Ramos (cell line): Measurements from ENCODE around the gene RGS6.
"Not testable (repeated sequence)": the region's sequence is repeated elsewhere in the genome, so short reads cannot be mapped to it uniquely, and the experiment has no call there.

Experiments
- in situ Hi-C: fragments of 300-500 bp; cut with MboI; formaldehyde crosslinking; loops from one replicate; pipeline ENCODE4 v1.14.3; 2022; ENCODE audit warnings: low sequenced_read_pairs; ENCODE audit not compliant: unreplicated experiment

Gene RGS6

DNA sequence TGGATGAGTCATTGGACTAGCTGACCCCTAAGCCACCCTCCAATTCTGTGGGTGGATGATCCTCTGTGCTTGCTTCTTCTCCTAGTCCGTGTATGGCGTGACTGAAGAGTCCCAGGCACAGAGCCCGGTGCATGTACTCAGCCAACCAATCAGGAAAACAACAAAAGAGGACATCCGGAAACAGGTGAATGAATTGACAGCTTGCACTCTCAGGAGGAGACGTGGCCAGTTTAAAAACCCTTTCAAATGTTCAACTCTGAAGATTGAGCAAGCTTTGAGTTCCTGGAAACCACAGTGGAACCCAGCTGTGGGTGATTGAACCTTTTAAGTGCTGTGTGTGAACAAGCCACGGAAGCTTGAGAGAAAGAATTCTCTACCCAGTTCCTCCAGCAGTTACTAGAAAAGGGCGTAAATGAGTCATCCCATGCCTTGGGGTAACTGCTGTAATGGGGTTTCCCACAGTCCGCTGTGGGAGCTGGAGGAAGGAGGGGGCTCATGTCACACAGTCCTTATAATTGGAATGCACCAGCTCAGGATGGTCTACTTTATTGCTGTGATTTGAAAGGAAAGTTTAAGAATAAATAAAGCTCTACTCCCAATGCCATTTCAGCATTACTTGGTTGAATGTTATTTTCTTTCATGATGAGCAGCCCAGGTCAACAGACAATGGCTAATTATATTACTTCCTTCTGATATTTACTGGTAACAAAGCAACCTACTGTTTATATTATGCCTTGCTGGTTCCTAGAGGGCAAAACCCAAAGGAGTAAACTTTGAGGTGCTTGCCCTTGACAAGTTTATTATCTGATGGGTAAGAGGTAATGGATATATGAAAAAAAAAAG is 544.6 kb downstream of the RGS6 start:
- in situ Hi-C loops: no loop called here

DNA sequence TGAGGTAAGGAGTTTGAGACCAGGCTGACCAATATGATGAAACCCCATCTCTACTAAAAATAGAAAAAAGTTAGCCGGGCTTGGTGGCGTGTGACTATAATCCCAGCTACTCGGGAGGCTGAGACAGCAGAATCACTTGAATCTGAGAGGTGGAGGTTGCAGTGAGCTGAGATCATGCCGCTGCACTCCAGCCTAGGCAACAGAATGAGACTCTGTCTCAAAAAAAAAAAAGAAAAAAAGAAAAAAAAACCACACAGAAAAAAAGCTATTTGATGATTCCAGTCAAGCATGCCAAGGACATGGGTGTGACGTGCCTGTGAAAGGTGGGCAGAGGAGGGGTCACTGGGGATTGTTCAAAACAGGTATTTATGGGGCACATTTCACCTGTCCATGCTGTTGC is 545.3 kb downstream of the RGS6 start:
- in situ Hi-C loops: not testable (repeated sequence)

DNA sequence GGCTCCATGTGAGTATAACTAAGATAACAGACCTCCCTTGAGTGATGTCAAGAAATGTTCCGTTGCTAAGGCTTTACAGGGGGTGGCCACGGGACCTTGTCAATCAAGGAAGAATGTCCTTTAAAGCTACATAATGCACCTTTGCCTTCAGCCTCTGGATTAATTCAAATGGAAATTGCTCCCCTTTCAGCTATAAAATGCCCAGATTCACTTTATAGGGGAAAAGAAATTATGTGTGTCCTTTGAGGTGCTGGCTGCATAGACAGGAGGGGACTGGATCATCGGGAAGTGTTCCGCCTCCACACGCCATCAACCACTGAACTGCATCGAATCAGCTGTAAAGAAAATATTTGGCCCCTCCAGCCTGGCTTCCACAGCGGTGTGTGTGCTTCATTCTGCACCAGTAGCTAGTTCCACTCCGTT is 546.3 kb downstream of the RGS6 start:
- in situ Hi-C loops: no loop called here

DNA sequence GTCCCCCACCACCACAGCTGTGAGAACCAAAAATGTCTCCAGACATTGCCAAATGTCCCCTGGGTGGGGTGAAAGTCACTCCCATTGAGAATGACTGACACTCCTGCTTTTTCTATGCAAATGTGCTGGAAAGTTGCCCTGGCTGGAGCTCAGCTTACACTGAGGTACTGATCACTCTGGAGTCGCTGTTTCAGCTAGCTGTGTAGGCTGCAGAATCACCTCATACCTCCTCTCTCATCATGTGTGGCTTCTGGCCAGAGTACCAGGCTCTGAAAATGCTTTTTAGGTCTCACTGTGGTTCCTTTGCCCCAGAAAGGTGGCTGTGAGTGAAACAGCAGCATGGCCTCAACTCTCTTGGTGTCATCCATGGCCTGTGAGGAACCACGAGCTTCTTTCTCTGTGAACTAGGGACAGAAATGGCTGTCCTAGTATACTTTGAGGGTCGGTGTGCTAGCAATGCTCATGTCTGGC is 547.3 kb downstream of the RGS6 start:
- in situ Hi-C loops: no loop called here

DNA sequence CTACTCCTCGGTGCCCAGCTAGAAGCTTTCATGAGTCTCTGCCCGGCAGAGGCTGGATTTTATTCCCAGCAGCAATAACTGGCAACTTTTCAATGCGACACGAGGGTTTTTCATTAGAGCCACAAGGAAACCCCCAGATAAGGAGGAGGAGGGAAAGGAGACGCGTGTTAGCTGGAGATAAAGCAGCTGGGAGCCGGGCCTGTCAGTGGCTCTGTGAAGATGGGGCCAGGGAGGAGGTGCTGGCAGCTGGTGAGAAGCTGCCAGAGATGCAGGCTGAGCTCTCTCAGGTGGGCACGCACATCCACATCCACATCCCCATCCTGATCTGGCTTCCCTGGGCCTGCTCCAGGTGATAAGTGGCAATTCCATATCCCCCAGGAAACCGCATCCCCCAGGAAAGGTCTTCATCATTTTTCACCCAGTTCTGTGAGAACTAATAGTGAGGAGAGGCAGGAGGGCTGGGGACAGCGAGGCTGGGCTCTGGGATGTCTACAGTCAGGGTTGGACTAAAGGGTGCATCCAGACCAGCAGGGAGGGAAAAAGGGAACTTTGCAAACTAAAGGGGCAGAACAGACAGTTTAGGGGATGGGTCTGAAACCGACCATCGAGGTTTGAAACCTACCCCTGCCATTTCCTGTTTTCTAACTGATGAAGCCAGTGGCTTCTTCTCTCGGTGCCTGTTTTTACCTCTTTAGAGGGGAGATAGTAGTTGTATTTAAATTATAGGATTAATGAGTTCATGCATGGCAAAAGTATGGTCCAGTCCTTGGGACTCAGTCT is 548.4 kb downstream of the RGS6 start:
- in situ Hi-C loops: no loop called here

DNA sequence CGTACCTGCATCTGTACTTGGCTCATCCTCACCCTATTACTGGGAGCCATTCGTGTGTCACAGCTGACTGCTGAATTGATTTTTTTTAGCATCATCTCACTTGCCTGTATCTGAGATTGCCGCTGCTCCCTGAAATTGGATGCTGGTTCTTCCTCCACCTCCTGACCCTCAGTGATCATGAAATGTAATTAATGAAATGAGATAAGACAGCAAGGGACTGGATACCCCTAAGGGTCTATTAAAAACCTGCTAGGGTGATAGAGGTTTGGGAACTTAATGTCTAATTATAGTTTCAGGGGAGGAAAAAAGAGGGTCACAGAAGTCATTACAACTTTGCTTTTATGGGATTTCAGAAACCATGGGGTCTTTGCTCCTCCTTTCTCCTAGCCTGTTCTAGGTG is 551.1 kb downstream of the RGS6 start:
- in situ Hi-C loops: no loop called here

DNA sequence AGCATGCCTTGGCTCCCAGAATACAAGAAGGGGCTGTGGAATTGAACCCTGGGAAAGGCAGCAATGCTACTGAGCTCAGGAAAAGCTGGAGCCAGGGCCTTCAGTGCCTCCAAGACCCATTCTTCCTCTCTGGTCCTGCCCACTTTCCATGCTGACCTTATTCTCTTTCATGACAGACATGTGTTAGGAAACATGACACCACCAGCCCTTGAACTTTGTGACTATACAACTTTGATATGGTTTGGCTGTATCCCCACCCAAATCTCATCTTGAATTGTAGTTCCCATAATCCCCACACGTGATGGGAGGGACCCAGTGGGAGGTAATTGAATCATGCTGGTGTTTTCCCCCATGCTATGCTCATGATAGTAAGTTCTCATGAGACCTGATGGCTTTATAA is 553.5 kb downstream of the RGS6 start:
- in situ Hi-C loops: no loop called here

DNA sequence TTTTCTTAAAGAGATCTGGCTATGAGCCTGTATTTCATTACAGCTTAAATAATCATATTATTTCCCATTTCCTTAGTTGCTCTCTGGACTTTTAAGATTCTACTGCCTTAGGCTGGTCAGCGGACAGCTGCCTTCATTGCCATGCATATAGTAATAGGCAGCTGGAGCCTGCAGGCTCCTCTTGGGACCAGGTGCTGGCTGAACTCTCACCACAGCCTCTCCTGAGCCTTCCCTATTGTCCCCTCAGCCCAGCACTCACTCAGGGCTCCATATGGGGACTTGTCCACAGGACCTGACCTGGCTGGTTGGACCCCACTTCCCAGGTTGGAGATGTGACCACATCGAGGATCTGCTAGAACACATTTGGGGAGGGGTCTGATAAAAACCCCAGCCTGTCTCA is 556.3 kb downstream of the RGS6 start:
- in situ Hi-C loops: no loop called here

DNA sequence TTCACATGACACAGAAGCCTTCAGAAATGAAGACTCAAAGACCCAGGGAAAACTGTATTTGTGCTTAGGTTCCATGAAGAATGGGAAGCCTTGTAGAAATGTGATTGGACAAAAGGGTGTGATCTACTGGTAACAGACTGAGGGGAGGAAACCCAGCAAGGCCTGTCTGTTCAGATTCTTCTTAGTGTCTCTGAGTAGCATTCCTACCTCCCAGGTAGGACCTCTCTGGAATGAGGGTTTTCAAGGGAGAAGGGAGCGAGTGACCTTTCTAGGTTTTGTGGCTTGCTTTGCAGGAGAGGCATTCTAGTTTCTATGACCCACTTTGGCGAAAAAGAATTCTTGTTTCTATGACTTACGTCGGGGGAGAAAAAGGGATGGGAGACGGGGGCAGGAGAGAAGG is 560.0 kb downstream of the RGS6 start:
- in situ Hi-C loops: no loop called here

DNA sequence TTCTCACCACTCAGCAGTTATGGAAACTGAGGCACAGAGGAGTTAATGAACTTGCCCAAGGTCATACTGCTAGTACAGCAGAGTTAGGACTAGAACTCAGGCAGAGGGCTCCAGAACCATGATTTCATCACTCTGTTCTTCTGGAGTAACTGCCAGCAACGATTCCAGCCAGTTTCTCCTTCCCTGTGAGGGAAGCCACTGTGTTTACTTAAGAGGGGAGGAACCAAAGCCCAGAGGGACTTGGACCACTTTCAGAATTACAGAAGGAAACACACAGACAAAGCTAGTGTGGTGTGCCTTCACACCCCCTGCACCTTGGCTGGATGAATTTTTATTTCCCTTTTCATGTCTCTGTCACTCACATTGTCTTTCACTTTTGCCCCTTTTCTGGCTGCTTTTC is 563.4 kb downstream of the RGS6 start:
- in situ Hi-C loops: no loop called here

DNA sequence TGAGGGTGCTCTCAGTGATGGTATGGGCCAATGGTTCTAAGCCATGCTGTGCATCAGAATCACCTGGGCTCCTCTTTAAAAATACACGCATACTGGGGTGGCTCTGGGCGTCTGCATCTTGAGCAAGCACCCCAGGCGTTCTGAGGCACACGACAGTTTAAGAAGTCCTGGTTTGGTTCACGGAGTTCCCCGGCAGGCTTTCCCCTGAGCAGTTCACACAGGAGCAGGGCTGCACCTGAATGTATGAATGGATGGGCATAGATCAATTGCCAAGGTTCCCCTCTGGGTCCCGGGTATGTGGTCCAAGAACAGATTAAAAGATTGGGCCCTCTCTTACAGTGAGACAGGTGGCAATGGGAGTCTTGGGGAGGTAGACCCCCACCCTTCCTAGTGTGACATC is 566.4 kb downstream of the RGS6 start:
- in situ Hi-C loops: no loop called here

DNA sequence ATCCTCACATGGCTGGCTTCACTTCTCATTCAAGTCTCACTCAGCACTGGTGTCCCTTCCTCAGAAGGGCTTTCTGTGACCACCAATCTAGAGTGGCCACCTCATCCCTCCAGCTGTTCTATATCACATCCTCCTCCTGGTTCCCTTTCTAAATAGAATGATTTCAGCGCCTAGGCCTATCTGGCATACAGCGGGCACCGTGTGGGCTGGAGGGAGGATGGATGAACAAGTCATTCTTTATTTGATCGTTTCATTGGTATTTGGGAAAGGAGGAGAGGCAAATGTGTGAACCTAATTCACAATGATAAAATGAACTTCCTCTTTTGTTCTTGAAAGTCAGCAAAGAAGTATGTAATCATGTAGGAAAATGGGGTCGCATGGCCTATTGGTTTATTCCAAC is 567.5 kb downstream of the RGS6 start:
- in situ Hi-C loops: loop anchor here (25.0 kb wide), 1 partner anchor 988 kb away; the partner anchor contains the start of gene RIOX1

DNA sequence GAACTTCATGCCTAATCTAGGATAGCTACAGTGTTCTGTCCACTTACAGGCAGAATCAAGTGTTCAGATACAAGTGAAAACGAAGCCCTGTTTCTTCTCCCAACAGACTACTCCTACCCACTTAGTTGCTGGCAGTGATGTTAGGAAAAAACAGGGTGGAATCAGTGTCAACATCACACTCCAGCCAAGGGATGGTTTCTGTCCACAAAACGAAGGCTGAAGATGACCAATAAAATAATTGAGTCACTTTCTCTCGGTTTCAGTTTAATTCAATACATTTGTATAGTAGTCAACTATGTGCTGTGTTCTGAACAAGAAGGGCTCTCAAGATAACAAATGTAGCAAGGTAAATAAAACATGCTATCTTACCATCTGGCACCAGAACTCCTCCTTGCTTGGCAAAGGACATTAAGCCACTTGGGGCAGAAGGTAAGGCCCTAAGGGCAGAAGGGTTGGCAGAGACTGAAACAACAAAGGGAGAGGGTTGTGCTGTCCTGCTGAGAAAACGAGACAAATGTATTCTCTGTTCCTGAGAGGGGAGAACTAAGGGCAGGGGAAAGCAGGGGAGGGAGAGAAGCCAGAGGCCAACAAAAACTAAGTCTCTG is 568.1 kb downstream of the RGS6 start:
- in situ Hi-C loops: loop anchor here (25.0 kb wide), 1 partner anchor 987 kb away; the partner anchor contains the start of gene RIOX1

DNA sequence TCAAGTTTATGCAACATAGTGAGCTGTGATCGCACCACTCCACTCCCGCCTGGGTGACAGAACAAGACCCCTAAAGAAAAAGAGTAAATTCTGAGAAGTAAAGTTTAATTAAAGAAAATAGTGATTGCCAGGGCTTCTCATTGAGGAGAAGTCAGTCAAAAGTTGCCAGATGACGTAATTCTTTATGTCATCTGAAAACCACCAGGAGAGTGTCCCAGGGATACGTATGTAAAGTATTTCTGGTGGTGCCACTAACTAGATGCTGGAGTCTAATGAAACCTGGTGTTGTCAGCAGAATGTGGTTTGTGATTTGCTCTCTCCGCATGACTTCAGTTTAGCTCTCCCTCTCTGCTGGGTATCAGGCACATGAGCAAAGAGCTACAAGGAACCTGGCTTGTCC is 569.2 kb downstream of the RGS6 start:
- in situ Hi-C loops: loop anchor here (25.0 kb wide), 1 partner anchor 986 kb away; the partner anchor contains the start of gene RIOX1

DNA sequence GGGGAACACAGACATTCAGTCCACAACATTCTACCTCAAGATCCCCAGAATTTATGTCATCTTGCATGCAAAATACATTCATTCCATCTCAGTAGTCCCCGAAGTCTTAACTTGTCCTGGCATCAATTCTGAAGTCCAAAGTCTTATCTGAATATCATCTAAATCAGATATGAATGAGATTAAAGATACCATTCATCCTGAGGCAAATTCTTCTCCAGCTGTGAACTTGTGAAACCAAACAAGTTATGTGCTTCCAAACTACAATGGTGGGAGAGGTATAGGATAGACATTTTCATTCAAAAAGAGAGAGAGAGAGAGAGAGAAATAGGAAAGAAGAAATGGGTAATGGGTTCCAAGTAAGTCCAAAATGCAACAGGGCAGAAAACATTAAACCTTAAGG is 571.0 kb downstream of the RGS6 start:
- in situ Hi-C loops: loop anchor here (25.0 kb wide), 1 partner anchor 984 kb away; the partner anchor contains the start of gene RIOX1

DNA sequence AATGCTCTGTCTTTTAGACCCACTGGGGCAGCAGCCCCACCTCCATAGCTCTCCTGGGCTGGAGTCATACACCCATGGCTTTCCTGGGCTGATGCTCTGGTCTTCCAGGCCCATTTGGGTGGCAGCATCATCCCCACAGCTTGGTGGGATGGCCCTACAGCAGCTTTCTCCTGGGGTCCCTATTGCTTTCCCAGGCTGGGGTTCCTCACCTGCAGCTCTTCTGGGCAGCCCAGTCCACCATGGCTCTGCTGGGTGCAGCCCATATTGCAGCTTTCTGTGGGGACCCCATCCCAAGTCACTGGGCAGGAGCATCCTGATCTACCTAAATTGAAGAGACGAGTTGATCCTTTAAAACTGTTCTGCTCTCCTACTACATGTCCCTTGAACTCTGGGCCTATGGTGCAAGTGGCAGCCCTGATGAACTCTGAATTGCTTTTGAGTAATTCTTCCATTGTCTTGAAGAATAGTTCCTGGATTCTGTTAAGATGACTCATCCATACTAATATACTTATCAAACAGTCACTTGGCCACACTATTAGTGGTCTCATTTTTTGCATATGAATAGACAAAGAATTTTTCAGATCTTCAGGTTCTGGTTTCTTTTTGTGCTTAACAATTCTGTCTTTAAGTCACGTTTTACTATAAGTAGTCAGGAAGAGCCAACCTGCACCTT is 571.6 kb downstream of the RGS6 start:
- in situ Hi-C loops: loop anchor here (25.0 kb wide), 1 partner anchor 983 kb away; the partner anchor contains the start of gene RIOX1

DNA sequence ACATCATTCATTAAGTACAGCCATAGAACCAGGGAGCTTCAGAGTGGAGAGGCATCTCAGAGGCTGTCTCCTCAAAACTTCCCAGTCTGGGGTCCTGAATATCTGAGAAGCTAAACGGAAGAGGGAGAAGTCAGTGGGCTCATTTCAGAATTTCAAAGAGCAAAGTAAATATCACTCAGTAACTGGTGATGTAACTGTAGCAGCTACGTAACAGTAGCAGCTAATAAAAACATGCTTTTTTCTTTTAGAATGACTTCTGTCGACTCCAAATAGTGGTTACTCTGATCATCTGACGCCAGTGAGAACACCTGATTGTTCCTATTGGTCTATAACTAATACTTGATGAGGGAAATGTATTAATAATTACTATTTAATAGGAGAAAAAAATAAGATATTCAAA is 578.3 kb downstream of the RGS6 start:
- in situ Hi-C loops: loop anchor here (25.0 kb wide), 1 partner anchor 977 kb away; the partner anchor contains the start of gene RIOX1

DNA sequence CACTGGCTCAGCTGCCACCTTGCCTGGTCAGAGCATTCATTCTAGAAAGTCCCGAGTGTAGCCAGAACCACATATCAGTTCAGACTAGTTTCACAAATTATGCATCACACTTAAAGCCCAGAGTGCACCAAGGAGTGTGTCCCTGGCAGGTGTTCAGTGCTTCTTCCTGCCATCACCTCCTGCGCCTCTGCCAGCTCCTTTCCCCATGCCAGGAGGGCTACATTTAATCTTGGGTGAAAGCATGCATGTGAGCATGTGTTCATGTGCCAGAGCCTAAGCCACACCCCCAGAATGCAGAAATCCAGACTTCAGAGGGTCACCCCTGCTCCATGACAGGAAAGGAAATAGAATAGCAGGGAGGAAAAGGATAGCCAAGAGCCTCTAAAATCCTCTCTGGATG is 580.1 kb downstream of the RGS6 start:
- in situ Hi-C loops: loop anchor here (25.0 kb wide), 1 partner anchor 975 kb away; the partner anchor contains the start of gene RIOX1

DNA sequence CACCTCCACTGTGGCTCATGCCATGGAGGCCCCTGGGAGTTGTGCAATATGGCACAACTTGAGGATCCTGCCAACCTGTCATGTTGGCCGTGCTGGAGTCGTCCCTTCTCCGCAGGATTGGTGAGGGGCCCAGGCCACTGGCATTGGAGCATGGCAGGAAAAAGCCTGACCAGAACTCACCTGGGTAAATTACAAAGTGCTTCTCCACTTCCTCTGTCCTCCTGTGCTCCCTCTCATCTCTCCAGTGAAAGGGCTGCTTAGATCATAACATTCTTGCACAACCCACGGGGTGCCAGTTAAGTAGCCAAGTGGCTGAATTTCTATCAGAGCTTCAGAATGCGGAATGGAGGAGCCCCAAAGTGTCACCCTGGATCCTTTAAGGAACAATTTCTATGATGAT is 580.7 kb downstream of the RGS6 start:
- in situ Hi-C loops: loop anchor here (25.0 kb wide), 1 partner anchor 974 kb away; the partner anchor contains the start of gene RIOX1

DNA sequence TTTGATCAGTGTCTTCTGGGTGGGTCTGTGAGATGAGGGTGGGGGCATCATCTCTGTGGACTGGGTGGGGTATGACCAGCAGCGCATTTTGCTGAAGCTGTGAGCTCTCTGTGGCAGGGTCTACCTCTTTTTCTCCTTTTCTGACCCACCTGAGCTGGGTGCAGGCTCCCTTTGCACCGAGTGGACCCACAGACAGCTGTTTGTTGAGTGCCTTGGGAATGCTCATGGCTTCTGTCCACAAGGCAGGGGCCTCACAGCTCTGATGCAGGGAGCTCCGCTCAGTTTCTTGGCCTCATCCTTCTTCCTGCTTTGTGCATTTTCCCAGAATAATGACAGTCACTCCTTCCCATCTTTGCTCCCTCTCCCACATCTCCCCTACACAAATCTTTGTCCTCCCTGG is 581.1 kb downstream of the RGS6 start:
- in situ Hi-C loops: loop anchor here (25.0 kb wide), 1 partner anchor 974 kb away; the partner anchor contains the start of gene RIOX1
